H1 (cell line): Measurements from ENCODE around the gene EZH2. TPM values are rescaled to one million over a fixed set of nuclear protein-coding genes. Genes with fewer than 3 reads are reported as not detected.

Experiments
- CBX8 ChIP-seq: fragments of 300-800, 300-1000 bp; sonication (generic); IDR thresholded peaks from 2 replicates; pipeline ENCODE4 v1.7.1; 2016; ENCODE audit warnings: low read depth, low read length, borderline replicate concordance
- GABPA ChIP-seq: IDR thresholded peaks from 2 replicates; pipeline ENCODE4 v1.6.1; 2011; ENCODE audit warnings: mild to moderate bottlenecking, low read length, moderate library complexity, borderline replicate concordance; ENCODE audit not compliant: insufficient read depth
- PHF8 ChIP-seq: fragments of 200-600 bp; sonication (generic); conservative IDR thresholded peaks from 2 replicates; pipeline ENCODE4 v1.7.1; 2012; ENCODE audit warnings: low read depth, mild to moderate bottlenecking, inconsistent platforms, low read length, moderate library complexity
- TAF7 ChIP-seq: optimal IDR thresholded peaks from 2 replicates; pipeline ENCODE3; 2011; ENCODE audit warnings: low read depth, mild to moderate bottlenecking, inconsistent platforms, low read length, moderate library complexity, borderline replicate concordance
- polyA plus RNA-seq, 7 experiments: library from polyadenylated mRNA; depleted of rRNA in 3 of 7; stranded (reverse) in 5 of 7; unstranded in 2 of 7; fragments of >200 nt in 5 of 7; fragments of 200-250 nt in 2 of 7; gene quantifications; 1 replicate in 5 of 7; 2 replicates in 1 of 7; 4 replicates in 1 of 7; pipeline versions ENCODE4 v1.2.1 to v1.2.3, GENCODE V29; 2011 to 2013; ENCODE audit warnings: missing spikeins in 2 of 7, mixed read lengths in 2 of 7
- total RNA-seq: library from RNA; stranded (reverse); fragmentation: NEBNext Ultra II Directional; extraction: Animal tissue kit (Norgen Biotek cat#: 25700); gene quantifications from 2 replicates; pipeline ENCODE4 v1.2.1, GENCODE V29; 2021

Gene EZH2
- total and polyA plus RNA-seq, 2 of the 8 experiments (the other 6 are each of a cell fraction or from before 2014, with no cell fraction given) = 28.9 to 49.0 TPM

DNA sequence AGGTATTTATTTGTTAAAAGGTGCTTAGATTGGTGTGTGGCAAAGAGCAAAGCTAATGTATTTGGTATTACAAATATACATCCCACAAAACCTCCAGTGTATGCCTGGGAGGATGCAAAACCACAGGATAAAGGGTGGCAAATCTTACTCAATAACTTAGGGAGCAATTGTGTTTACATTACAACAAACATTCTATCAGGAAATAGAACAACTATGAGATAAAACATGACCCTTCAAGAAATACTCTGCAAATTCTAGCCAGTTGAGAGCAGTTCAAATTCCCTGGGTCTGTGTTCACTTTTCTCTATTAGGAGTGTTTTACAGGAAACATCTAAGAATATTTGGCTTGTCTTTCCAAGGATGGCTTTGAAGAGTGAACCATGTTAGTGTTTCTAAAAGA lies 120.5 kb downstream of the EZH2 start (continued):
- TF ChIP-seq TAF7 = no peak
- no peak for TF ChIP-seq PHF8
- TF ChIP-seq CBX8 = no peak
- no peak for TF ChIP-seq GABPA
